ENCODE measurements around the gene BRSK2.

The BRSK2 gene

DNA sequence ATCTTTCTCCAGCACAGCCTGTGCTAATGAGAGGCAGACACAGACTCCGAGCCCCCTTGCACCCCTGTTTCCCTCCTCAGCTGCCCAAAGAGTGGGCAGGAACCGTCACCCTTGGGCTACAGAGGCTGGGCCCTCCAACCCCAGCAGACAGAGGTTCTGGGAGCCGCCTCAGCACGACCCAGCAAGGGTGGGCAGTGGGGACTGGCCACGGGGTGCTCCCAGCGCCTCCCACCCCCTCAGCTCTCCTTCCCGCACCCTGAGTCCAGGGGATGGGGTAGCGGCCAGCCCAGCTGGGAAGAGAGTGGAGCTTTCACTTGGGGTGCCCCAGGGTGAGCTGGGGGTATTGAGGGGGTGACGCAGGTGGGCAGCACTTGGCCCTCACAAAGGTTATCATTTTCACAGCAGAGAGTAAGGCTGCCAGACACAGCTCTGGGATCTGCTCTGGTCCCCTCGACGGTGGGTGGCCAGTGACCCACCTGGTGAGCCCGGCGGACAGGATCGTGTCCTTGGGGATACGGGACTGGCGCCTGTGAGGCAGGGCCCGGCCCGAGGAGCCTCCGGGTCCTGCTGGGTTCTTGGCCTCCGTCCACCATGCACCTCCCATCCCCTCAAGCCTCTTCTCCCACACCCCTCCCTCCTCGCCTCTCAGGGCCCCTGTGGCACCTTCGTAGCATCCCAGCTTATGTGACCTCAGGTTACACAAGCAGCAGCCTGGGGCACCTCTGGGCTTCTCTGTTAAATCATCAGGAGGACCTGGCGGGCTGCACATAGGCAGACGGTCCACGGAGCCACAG is 14.4 kb upstream of the BRSK2 start:
- DNase-seq (ENCODE audit: low read depth in 1 of 2, low spot score in 1 of 2), result no peak

- DNase-seq (ENCODE audit: low read depth in 1 of 2, low spot score in 1 of 2), result no peak
Measured at GRCh38 chr11:1375955-1376258, 13.8 kb upstream of the BRSK2 start.

DNA sequence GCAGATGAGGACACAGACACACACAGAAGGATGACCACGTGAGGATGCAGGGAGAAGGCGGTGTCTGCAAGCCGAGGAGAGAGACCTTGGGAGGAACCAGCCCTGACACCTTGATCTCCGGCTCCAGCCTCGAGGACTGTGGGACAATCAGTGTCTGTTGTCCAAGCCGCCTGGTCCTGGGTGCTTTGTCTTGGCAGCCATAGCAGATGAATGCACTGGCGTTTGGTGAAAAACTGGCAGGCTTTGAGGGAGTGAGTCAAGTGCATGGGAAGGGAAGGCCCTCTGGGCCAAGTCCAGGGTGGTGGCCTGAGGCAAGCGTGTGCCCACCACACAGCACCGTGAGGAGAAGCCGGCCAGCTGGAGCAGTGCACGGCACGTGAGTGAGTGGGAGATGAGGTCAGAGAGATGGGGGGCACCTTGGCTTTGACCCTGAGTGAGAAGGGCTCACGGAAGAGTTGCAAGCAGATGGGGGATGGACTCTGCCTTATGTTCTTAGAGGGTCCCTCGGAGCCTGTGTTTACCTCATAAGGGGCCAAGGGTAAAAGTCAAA is 12.4 kb upstream of the BRSK2 start:
- DNase-seq (ENCODE audit: low read depth in 1 of 2, low spot score in 1 of 2), result no peak

- DNase-seq (ENCODE audit: low read depth in 1 of 2, low spot score in 1 of 2), result no peak
Measured at GRCh38 chr11:1381793-1382425, 7.8 kb upstream of the BRSK2 start.

DNA sequence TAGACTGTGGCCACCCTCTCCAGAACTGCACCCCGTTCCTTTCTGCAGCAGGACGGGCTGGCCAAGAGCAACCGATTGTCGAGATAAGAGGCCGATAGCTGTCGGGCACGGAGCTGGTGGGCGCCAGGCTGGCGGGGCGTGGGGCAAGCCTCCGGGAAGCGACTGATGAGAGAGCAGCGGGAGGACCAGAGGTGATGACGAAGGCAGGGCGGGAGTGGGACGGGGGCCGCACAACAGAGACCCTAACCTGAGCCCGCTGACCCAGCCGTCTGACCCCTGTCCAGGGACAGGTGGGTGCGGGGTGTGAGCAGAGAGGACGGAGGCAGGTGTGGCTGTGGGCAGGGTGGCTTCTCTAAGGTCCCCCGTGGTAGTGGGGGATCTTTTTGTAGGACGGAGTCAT is 7.3 kb upstream of the BRSK2 start:
- DNase-seq (ENCODE audit: low read depth in 1 of 2, low spot score in 1 of 2), result no peak

DNA sequence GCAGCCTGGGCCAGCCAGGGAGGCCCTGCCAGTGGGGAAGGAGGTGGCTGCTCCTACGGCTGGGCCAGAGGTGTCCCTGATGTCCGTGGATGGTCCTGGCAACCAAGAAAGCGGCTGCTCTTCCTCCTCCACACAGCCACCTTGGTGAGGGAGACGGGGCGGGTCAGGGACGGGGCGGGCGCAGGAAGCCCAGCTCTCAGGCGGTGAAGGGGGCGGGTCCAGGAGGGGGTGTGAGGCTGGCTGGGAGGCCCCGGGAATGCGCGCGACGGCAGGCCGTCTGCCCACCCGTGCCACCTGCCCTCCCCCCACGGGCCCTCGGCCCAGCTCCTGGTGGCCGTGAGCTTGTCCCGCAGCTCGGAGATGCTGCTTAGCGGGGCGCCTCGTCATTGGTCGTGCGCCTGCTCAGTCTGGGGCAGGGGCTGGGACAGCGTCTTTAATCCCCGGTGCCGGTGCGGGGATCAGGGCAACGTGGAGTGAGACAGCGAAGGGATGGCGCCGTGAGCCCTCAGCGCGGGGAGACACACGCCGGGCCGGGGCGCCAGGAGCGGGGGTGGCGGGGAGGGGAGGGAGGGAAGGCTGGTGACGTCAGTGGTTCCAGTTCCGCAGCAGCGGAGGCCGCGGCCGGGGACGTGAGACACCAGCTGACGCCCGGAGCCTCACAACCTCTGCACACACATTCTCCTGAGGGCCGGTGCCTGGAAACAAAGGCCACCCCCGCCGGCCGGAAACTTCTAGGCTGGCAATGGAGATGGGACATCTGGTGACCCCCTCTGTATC is 6.7 kb upstream of the BRSK2 start:
- DNase-seq (ENCODE audit: low read depth in 1 of 2, low spot score in 1 of 2), result peak; percentile 61 to 63

DNA sequence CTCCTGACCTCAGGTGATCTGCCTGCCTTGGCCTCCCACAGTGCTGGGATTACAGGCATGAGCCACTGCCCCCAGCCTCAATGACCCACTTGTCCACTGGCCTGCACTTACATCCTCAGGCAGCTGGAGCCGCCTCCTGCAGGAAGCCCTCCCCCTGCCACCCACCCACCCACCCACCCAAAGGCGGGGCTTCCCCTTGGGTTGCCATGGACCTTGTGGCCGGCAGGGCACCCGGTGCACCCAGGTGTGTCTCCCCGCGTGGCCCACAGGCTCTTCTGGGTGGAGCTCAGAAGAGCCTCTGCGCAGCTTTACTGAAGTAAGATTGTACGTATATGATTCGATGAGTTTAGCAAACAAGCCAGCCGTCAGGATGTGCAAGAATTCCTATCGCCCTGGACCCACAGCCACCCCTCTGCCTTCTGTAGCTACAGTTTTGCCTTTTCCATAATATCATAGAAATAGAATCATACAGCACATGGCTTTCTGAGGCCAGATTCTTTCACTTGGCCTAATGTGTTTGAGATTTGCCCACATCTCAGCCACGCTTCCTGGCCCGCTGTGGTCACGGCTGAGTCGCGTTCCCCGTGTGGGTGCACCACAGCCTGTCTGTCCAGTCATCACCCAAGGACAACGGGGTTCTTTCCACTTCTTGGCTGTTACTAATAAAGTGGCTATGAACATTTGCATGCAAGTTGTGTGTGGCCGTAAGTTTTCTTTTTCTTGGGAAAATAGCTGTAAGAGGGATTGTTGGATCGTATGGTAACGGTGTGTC is 5.3 kb upstream of the BRSK2 start:
- no peak for DNase-seq (ENCODE audit: low read depth in 1 of 2, low spot score in 1 of 2)

- DNase-seq (ENCODE audit: low read depth in 1 of 2, low spot score in 1 of 2), result no peak
Measured at GRCh38 chr11:1387521-1387920, 2.2 kb upstream of the BRSK2 start.

- no peak for DNase-seq (ENCODE audit: low read depth in 1 of 2, low spot score in 1 of 2)
Measured at GRCh38 chr11:1387961-1388762, 1.6 kb upstream of the BRSK2 start.

DNA sequence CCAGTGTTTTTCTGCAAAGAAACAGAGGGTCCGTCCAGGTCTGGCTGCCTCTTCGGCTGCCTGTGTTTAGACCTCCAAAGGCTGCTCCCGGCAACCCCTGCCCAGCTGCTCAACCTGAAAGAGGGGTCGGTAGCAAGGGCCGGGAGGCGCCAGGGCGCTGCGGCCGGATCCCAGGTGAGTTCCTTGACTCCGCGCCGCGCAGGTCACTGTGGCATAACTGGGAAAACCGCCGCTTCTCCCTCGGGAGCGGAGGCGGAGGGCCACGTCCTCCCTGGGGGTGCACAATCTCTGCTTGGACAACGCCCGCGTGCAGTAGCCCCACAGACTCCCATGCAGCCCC is 1.0 kb upstream of the BRSK2 start:
- DNase-seq (ENCODE audit: low read depth in 1 of 2, low spot score in 1 of 2), result no peak

- peak; percentile 91 to 96 for DNase-seq (ENCODE audit: low read depth in 1 of 2, low spot score in 1 of 2)
Measured at GRCh38 chr11:1389103-1389931, 417 bp upstream of the BRSK2 start.

- DNase-seq (ENCODE audit: low read depth in 1 of 2, low spot score in 1 of 2), result no peak
Measured at GRCh38 chr11:1390569-1391164, 933 bp downstream of the BRSK2 start.

GRCh38 chr11:1391165-1392075 is 1.7 kb downstream of the BRSK2 start:
- DNase-seq (ENCODE audit: low read depth in 1 of 2, low spot score in 1 of 2), result no peak

DNA sequence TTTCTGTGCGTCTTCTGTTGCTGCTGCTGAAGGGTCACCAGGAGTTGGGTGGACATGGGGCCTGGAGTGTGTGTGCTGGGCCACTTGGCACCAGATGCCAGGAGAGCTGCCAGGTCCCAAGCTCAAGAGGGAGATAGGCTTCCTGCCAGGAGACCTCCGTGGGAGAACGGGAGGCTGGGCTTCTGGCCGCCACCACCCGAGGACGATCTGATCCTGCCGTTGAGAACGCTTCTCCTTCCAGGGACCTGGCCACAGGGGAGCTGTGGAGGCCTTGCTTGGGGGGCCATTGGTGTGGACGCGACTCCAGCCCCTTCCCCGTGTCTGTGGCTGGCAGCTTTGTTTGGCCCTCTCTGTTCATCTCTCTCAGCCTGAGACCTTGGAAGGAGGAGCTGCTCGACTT is 2.4 kb downstream of the BRSK2 start:
- DNase-seq (ENCODE audit: low read depth in 1 of 2, low spot score in 1 of 2), result no peak

DNA sequence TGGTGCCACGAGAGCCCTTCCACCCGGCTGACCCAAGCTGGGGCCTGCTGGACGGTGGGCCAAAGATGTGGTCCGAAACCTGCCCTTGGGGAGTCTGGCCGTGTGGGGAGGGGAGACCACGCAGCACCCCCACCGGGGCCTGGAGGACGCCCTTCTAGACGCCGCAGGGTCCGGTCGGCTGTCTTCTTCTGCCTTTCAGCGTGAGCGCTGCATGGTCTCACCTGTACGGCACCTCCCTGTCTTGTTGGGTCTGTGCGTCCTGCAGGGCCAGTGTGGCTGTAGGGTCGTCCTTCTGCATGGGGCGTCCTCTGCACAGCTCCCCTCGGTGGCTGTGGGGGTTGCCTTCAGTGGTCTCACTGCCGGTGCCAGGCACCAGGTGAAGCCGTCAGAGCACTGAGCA is 2.8 kb downstream of the BRSK2 start:
- no peak for DNase-seq (ENCODE audit: low read depth in 1 of 2, low spot score in 1 of 2)

GRCh38 chr11:1393038-1393710 is 3.4 kb downstream of the BRSK2 start:
- DNase-seq (ENCODE audit: low read depth in 1 of 2, low spot score in 1 of 2), result no peak

GRCh38 chr11:1394936-1395772 is 5.4 kb downstream of the BRSK2 start:
- DNase-seq (ENCODE audit: low read depth in 1 of 2, low spot score in 1 of 2), result no peak
